RWPE1 (cell line): ENCODE measurements around the gene NKTR.

Experiments used
- CTCF ChIA-PET: fragments of 350-600 bp; sonication (Branson Sonifier 250); formaldehyde crosslinking; extraction: SDS; loops from one replicate; lab custom pipeline; 2021; lab: Yijun Ruan, JAX
- POLR2A ChIA-PET: fragments of 400-600 bp; formaldehyde crosslinking; extraction: SDS; loops from one replicate; lab custom pipeline; 2020; ENCODE audit warnings: antibody characterized with exemption; ENCODE audit not compliant: low non-redundant PET; lab: Yijun Ruan, JAX
- DNase-seq: peaks from one replicate; pipeline ENCODE4 v3.0.0; 2012; ENCODE audit warnings: low spot score
- H3K27ac ChIP-seq: fragments of 450-650 bp; 2 replicates; pipeline ENCODE4 v1.5.1; 2017
- TF ChIP-seq, protein P1 (sequence below): fragments of 450-650 bp; conservative IDR thresholded peaks from 2 replicates; pipeline ENCODE4 v1.5.1; 2017; ENCODE audit warnings: low read depth, mild to moderate bottlenecking

Gene NKTR

DNA sequence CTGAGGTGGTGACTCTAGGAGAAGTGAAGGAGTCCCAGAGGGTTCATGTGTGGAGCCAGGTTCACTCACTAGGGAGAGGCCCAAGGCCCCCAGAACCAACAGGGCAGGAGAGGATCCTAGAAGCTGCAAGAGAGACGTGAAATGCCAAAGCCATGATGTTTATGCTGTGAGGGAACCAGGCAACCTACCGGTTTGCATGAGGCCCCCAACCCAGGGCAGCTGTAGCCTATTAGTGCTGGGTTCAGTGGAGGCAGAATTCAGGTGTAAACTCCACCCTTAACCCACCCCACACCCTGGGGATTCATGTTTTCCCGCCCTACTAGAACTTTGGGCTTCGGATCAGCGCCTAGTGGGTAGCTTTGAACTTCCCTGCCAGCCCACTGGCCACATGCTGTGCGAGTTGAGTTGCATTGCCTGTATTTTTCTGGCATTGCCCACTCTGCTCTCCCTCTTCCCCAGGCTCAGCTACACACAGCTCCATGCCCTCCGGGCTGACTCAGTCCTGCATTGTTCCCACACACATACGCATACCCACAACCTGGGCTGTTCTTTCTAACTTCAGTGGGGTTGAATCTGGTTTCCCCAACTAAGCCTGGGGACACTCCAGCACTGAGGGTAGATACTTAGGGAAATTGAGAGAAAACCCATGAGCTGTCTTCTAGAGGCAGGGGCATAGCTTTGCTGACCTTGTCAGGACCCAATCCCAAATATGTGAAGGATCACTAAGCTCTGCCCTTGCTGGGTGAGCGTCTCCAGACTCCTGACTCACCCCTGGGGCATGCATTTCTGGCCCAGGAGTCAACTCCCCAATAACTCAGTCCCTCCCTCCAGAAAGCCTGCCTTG, 51.0 kb downstream of the NKTR start:
- H3K27ac ChIP-seq, result peak overlapping the region; percentile 86
- DNase-seq, result peak; percentile 47
- ChIA-PET POLR2A (no interaction called here), CTCF (interaction anchor here (0.8 kb wide), 1 partner anchor 93 kb away, joined by 3 read pairs; no protein-coding TSS in a partner anchor)
- TF ChIP-seq, protein P1, sequence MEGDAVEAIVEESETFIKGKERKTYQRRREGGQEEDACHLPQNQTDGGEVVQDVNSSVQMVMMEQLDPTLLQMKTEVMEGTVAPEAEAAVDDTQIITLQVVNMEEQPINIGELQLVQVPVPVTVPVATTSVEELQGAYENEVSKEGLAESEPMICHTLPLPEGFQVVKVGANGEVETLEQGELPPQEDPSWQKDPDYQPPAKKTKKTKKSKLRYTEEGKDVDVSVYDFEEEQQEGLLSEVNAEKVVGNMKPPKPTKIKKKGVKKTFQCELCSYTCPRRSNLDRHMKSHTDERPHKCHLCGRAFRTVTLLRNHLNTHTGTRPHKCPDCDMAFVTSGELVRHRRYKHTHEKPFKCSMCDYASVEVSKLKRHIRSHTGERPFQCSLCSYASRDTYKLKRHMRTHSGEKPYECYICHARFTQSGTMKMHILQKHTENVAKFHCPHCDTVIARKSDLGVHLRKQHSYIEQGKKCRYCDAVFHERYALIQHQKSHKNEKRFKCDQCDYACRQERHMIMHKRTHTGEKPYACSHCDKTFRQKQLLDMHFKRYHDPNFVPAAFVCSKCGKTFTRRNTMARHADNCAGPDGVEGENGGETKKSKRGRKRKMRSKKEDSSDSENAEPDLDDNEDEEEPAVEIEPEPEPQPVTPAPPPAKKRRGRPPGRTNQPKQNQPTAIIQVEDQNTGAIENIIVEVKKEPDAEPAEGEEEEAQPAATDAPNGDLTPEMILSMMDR, result no peak

DNA sequence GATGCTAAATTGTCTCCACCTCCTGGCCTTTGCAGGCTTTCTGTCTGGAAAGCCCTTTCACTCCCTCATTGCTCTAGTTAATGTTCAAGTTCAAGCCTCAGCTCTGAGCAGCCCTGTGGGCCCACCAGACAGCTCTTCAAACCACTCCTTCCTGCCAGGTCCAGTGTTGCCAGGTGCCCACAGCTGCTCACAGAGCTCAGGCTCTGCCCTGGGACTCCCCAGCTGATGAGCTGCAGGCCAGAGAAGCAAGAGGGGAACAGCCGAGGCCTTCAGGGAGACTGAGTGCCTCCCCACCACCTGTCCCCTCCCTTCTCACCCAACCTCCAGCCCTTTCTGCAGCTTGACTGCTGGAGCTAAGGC, 51.7 kb downstream of the NKTR start:
- CTCF ChIA-PET, result interaction anchor here (0.7 kb wide), 1 partner anchor 92 kb away, joined by 5 read pairs; no protein-coding TSS in a partner anchor
- no peak for DNase-seq
- TF ChIP-seq, protein P1, result no peak
- POLR2A ChIA-PET, result interaction anchor here (0.7 kb wide), 1 partner anchor 52 kb away, joined by 3 read pairs; the partner anchor contains the start of gene NKTR
- peak overlapping the region; percentile 86 for H3K27ac ChIP-seq

DNA sequence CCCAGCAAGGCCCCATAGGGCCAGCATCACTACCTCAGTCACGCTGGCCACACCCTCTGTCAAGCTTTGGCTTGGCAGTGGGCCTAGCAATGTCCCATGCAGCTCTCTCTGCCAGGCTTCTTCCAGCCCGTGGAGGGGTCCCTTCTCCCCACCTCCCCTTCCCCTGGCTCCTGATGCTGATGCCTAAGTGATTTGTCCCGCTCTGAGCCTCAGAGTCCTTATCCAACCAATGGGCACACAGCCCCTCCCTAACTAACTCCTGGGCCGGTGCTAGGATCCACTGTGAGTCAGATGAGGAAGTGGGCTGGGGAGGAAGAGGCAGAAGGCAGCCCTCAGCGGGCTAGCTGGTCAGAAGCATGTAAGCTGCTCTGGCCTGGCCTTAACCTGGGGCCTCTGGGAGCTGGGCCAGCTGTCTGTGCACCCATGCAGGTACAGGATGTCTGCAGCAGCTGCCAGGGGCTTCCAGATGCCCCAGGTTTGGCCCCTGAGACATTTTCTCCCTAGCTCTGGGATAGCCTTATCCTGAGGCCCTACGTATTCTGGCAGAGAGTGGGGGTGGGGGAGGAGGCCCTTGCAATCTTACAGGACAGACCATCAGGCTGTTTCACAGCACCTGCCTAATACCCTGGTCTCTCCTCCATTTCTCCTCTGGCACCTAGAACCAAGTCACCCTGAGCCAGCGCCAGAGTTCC, 52.3 kb downstream of the NKTR start:
- H3K27ac ChIP-seq, result peak overlapping the region; percentile 86
- POLR2A ChIA-PET, result interaction anchor here (0.6 to 0.7 kb wide), 2 partner anchors 53 to 93 kb away, joined by 3 read pairs; partner anchors contain the start of gene NKTR
- DNase-seq, result peak; percentile 68
- CTCF ChIA-PET, result interaction anchor here (0.7 kb wide), 1 partner anchor 91 kb away, joined by 5 read pairs; no protein-coding TSS in a partner anchor
- TF ChIP-seq, protein P1, result no peak

DNA sequence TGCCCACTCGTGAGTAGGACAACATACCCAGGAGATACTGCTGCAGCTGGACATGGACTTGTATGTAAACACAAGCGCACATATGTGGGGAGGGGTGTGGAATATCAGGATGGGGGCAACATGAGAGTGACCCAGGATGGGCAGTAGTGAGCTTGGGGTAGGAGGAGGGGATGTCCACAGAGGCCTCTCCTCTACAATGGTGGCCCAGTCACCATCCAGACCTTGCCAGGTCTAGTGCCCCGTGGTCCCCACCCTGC, 52.7 kb downstream of the NKTR start:
- peak overlapping the region; percentile 86 for H3K27ac ChIP-seq
- ChIA-PET CTCF (no interaction called here), POLR2A (no interaction called here)
- TF ChIP-seq, protein P1, result no peak
- no peak for DNase-seq

DNA sequence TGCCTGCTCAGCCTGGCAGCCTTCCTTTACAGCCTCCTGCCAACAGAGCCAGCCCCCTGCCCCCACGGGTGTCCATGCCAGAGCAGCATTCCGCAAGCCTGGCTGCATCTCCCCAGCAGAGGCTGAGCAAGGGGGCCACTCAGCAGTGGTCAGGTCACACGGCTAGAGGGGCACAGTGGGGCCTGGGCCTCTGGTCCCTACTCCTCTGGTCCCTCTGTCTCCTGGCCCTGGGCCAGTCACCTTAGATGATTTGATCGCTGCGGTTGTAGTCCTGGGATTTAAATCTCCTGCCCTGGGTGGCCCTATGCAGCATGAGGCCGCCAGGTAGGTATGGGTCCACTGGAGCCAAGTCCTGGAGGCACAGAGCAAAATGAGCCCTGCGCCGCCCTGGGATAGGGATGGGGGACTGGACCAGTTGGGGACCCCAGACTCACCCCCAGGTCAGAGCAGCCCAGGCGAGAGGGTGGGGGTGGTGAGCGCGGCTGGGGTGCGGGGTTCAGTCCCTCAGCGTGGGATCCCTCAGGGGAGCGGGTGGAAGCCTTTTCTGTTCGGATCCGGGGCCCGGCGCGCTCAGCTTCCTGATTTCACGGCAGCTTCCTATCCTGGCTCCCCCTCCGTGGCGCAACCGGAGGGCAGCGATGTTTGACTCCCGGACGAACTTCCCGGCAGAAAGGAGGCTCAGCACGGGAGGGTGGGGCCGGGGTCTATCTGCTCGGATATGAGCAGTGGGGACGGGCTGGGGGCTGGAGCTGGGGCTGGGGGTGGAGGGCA, 53.3 kb downstream of the NKTR start, which contains the start of gene ZBTB47:
ZBTB47 (plus strand) TSS at position 138 of the 771 bp plus-strand sequence. CDS start 4,659 bp downstream, outside the sequence.
- H3K27ac ChIP-seq, result peak within 1 kb of the TSS; percentile 86
- ChIA-PET POLR2A (no interaction called here), CTCF (interaction anchor here (1.0 kb wide), 1 partner anchor 11 kb away, joined by 3 read pairs; no protein-coding TSS in a partner anchor)
- DNase-seq, result peak; percentile 34
- TF ChIP-seq, protein P1, result no peak
